ENCODE data around the gene KLK13. TPM values are rescaled to one million over a fixed set of nuclear protein-coding genes. Genes with fewer than 3 reads are reported as not detected.

Gene KLK13
- polyA plus RNA-seq, 12 donors, result 0.48 to 1.5 (median 0.61) TPM; not detected in 9

DNA sequence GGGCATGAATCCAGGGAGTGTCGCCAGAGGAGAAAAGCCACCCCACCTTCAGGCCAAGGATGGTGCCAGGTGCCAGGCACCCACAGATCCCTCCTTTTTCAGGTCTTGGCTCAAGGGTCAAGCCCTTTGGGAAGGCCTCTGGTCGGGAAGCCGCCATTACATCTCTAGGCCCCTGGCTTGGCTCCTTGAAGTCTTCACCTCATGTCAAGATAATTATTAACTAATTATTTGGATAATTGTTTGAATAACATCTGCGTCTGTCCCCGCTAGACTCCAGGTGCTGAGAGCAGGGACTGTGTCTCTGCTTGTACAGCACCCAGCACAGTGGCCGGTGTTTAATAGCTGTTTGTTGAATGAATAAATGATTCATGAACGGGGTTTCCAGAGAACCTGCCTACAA, 1.2 kb downstream of the KLK13 start:
- no peak for DNase-seq

DNA sequence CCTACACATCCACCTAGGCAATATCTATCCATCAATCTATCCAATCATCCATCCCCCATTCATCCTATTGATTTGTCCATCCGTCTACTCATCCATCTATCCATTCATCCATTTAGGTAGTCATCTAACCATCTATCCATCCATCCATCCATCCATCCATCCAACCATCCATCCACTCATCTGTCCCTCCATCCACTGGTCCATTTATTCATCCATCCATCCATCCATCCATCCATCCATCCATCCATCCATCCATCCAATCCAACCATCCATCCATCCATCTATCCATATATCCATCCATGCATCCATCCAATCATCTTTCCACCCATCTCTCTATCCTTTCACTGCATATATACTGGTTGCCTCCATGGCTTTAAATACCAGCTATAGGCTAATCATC, 3.9 kb downstream of the KLK13 start:
- no peak for DNase-seq

DNA sequence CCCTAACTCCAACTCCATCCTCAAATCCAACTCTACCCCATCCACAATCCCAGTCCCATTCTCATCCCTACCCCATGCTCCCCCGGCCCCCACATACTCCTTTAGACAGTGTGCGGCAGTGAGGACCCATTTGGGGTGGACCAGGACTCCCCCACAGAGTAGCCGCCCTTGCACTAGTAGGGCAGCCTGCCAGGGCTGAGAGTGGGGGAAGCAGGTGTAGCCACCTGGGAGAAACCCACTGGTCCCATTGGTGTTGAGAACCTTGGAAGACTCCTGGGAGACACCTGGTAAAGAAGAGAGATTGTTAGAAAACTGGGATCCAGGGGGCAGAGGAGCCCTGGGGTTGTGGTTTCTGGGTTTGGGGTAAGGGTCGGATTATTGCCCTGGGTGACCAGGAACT, 4.6 kb downstream of the KLK13 start:
- DNase-seq, result no peak

DNA sequence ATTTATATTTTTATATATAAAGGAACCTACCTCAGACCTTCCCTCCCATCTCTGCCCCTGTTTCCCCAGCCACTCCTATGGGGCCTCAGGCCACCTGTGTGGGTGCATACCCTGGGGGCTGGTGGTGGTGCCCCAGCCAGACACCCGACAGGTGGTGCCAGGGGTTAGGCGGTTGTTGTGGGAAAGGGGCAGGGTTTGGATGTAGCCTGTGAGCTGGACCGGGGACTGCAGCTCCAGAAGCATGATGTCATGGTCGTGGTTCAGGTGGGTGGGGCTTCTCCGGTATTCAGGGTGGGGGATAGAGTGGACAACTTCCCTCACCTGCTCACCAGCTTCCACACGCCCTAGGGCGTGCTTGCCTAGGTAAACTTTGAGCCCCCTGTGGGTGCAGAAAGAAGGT, 5.2 kb downstream of the KLK13 start:
- no peak for DNase-seq

DNA sequence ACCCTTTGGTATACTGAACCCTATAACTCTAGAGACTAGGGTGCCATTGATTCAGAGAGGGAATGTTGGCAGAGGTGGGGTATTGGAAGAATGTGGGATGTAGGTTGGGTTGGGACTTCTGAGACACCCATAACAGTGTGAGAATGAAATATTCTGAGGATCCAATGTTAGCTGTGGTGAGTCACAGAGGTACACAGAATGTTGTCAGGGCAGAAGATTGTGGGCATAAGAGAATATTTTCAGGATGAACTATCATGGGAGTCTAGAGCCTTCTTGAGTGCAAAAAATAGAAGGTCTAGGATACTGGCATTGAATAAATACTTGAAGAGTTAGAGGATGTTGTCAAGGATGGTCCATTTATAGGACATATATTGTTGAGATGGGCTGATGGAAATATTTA, 9.0 kb downstream of the KLK13 start:
- no peak for DNase-seq

DNA sequence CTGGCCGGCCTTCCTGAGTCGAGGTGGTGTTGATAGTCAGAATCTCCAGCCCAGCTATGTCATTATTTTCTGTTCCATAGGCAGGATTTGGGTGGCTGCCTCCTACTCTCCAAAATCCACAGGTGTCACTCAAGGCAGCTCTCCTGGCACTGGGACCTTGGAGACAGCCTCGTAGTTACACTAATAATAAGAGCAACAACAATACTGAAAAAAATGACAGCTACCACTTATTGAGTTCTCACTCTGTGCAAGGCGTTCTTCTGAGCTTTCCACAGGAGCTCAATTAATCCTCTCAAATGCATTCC, 17.9 kb downstream of the KLK13 start:
- DNase-seq, result no peak

DNA sequence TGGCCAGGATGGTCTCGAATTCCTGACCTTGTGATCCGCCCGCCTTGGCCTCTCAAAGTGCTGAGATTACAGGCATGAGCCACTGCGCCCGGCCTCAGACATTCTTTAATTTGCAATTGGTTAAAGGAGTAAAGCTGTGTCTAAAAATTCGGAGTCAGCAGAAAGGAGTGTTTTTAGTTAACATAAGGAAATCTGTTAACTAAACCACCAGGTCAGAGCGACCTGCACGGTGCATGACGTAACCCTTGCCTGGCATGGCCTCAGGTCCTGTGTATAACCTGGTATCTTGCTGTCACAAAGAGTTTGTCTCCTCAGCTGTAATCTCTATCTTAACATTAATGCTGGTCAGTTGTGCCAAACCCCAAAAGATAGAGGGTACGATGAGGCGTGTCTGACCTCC, 20.6 kb downstream of the KLK13 start:
- DNase-seq, result no peak

DNA sequence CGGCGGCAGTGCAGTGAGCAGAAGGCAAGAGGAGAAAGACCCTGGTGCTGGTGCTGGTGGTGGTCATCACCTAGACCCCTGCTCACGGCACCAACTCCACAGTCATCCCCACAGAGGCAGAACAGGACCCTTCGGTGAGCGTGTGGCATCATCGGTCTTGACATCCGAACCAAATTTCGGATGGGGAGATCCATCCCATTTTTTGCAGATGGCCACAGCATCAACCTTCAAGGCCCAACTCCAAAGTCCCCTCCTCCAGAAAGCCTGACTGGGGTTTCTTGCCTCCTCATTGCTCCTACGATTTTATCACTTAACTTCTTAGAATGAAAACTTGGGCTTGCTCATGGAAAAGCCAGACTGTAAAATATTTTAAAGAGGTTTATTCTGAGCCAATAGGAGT, 21.4 kb downstream of the KLK13 start:
- DNase-seq, result no peak

DNA sequence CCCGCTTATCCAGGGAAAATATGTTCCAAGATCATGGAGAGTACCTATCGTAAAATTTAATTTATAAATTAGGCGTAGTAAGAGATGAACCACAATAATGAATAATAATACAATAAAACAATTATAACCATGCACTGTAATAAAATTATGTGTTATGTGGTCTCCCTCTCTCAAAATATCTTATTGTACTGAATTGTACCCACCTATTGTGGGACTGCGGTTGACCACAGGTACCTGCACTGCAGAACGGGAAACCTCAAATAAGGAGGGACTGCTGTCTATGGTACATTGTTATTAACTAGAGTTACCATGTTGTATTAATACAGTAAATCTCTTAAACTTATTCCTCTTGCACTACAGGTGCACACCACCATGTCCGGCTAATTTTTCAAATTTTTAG, 24.7 kb downstream of the KLK13 start:
- no peak for DNase-seq

DNA sequence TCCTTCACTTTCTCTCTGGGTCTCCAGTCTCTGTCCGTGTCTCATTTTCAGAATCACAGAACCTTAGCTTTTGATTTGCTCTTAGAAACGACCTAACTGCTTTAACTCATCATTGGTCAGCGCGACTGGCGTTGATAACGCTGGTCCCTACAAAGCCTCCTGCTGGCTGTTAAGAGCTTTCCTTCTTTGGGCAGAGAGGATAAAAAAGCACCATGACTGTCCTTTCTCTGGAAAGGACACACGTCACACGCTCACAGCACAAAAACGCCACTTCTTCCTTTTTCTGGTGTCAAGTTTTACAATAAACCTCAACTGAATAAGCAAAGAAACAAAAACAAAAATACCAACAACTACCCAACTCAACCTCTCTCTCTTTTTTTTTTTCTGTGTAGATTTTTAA, 28.4 kb downstream of the KLK13 start:
- no peak for DNase-seq

DNA sequence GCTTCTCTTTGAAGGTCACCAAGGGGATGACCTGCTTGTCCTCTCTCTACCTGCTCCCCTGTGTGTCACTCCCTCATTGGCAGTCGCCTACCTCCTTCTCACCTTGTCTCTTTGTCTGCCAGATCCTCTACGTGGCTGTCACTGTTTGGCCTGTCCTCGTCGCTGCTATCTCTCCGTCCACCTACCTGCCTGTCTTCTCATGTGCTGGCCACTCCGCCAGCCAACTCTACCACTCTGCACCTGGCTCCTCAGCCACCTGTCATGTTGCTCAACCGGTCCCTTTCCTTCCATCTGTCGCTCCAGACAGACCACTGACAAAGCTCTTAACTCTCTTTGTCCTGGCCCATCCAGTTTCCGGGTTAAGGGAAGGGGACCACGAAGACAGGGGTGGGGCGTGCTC, 30.2 kb downstream of the KLK13 start, which contains the start of gene KLK12:
Gene KLK12, minus strand, starts transcription at position 299 of the 400 bp plus-strand sequence. CDS start 381 bp downstream, outside the sequence.
- DNase-seq, result no peak

DNA sequence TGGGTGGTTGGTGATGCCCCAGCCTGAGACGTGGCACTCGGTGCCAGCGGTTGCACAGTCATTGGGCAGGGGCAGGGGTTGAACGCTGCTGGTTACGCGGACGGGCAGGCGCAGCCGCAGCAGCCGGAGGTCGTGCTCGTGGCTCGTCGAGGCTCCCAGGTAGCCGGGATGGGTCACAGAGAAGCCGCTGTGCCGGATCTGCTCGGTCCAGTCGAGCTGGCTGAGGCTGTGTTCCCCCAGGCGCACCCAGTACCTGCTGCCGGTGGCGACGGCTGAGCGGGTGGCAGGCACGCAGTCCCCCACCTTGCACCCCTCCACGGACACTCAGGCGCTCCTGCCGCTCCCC, 33.0 kb downstream of the KLK13 start:
- no peak for DNase-seq

DNA sequence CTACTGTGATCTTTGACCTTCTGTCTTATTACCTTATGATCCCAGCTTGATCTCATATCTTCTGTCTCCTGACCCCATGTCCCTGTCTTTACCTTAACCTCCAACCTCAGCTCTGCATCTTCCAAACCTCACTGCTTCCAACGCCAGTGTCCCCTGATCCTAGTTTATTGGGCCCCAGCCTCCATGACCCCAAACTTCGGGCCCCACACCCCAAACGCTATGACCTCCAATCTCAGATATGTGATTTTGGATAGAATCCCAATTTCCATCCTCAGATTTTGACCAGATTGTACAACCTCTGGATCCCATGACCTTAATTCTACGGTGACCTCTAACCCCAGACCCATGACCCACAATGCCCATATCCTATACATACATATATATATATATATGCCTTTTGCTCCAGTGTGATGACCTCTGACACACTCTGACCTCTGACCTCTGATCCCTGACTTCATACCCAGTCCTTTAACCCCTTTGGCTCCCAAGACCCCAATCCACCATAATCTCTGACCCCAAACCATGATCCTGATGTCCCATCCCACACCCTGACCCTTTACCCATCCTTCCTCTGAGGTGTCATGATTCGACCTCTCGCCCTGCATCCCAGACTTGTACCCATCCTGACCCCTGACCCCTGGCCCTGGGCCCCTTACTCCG, 33.5 kb downstream of the KLK13 start:
- no peak for DNase-seq

DNA sequence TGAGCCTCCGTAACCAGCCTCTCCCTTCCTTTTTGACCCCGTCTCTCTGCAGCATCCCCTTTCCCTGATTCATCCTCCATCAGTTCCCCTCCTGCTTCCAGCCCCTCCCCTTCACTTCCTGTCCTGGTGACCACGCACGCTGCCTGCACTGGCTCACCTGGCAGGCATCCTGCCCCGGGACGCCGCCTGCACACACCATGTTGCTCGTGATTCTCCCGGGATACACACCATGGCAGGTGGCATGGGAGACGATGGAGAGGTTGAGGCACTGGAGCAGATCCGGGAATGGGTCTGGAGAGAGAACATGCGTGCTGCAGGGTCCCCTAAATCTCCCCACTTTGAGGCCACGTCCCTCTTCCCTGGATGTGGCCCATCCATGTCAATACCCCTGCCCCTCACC, 34.3 kb downstream of the KLK13 start:
- no peak for DNase-seq

DNA sequence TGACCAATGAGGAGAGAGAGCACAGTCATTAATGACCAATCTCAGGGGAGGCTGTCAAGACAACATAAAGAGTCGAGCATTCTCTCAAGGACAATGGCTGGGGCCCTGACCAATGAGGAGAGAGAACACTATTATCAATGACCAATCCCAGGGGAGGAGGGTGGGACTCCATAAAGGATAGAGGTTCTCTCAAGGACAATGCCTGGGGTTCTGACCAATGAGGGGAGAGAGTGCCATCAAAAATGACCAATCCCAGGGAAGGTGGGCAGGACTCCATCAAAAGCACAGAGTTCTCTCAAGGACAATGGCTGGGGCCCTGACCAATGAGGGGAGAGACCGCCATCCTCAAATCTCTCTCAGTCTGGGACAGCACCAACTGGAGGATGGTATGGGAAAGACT, 35.2 kb downstream of the KLK13 start:
- no peak for DNase-seq

DNA sequence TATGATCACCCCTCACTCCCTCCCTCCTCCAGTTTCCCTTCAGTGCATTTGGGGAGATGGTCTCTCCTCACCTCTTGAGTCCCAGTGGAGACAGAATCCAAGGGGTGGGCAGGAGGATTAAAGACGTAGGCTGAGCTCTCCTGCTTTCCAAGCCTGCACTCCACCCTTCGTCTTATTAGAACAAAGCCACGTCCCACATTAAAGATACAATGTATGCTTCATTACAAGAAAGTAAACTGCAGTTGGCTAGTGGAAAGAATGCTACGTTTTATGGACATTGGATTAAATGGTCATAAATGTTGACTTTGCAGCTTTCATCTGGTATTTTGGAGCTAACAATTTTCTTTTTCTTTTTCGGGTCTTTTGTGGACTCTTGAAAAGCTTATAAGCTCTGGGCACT, 37.0 kb downstream of the KLK13 start:
- no peak for DNase-seq

DNA sequence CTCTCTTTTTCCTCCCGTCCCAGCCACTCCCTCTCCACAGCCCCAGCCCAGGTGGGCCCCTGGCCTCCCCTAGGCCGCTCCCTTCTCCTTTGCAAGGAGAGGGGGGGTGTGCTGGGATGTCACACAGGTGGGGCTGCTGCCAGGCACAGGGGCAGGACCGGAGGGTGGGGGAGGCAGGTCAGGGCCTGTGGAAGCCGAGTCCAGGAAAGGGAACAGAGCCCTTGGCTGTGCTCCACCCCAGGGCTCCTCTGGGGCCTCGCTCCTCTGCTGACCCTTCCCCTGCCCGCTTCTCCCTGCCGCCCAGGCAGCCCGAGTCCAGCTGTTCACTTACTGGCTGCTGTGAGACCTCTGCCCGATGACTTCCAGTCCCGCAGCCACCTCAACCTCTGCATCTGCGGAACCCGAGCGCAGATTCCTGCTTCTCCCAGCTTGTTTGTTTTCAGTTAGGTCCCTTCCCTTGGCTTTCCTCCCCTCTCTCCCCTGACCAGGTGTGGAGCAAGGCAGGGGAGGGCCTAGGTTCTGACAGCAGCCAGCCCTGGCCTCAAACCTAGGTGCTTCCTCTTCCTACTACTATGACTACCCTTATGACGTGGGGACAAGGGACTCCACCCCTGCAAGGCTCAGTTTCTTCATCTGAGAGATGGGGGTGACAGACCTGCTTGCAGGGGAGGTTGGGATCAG, 37.6 kb downstream of the KLK13 start:
- DNase-seq, result no peak

DNA sequence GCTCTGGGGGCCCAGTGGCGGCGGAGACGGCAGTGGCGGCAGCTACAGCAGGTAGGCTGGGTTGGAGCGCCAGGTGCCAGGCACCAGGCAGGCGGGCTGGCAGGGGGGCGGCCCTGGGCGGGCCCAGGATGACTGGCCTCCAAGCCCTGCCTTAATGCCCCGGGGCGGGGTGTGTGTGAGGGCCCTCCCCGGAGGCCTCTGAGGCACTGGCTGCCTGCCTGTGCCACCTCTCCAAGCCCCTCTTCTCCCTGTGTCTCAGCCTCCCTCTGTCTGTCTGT, 38.4 kb downstream of the KLK13 start, which contains the start of gene KLK11:
Gene KLK11, minus strand, starts transcription at position 63 of the 278 bp plus-strand sequence. CDS start 985 bp downstream, outside the sequence.
- DNase-seq, result no peak

DNA sequence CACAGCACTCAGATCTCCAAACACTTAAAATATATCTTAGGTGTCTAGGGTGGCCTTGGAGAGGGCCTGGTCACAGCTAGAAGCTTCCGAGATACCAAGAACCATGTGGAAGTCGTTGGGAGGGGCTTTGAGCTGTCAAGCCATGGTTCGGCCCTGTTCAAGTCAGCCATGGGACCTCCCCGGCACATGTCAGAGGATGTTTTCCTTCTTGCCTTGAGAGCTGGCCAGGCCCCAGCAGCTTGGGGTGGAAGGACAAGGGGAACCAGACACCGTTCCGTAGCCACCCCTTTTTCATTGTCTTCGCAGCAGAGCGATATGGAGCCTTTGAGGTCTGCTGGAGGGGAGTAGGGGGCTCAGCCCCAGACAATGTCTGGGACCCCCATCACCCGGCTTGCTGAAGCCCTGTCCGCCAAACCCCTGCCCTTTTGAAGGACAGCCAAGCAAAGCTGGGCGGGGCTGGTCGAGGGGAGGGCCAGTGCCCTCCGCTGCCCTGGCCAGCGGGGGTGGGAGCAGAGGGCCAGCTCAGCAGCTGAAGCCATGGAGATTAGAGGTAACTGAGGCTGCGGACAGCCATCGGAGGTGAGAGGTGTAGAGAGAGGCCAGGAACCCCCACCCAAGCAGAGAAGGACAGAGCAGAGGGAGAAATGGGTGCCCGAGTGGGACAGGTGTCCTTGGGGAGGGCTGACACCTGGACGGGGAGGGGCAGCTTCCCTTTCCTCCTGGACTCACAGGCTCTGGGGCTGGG, 38.9 kb downstream of the KLK13 start:
- DNase-seq, result no peak

DNA sequence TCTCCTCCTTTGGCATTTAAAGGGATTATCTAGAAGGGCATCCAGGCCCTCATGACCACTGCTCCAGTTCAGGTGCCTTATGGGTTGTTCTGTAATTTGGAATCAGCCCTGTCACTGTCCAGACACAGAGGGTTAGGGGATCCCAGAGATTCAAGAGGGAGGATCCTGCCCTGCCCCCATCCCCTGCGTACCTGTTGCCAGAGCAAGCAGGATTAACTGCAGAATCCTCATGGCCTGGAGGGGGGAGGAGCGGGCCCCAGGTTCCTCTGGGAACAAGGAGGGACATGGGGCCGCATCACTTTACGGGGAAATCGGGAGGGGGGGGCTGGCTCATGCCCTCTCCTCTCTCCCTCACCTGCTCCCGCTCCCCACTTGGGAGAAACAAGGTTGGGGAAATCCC, 39.5 kb downstream of the KLK13 start:
- no peak for DNase-seq

DNA sequence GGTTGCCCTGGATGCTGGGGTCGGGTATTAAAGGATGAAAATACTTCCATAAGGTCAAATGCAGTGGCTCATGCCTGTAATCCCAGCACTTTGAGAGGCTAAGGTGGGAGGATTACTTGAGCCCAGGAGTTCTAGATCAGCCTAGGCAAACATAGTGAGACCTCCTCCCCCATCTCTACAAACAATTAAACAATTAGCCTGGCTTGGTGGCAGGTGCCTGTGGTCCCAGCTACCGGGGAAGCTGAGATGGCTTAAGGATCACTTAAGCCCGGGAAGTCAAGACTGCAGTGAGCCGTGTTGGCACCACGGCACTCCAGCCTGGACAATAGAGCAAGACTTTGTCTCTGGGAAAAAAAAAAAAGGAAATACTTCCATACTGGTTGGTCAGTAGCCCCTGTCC, 40.0 kb downstream of the KLK13 start:
- DNase-seq, result no peak

DNA sequence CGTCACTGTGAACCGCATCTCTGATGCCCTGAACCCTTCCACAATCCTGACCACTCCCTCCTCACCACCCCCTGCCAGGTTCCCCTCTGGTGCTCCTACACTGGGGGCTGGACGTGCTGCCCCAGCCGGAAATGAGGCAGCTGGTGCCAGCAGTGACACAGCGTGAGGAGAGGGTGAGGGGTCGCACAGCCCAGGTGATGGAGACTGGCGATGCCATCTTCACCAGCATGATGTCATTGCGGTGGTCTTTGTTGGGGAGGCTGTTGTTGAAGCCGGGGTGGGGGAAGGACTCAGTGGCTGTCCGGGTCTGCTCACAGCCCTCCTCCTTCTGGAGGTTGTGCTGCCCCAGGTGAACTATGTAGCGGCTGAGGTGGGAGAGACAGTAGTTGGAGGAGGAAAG, 40.9 kb downstream of the KLK13 start:
- DNase-seq, result no peak

DNA sequence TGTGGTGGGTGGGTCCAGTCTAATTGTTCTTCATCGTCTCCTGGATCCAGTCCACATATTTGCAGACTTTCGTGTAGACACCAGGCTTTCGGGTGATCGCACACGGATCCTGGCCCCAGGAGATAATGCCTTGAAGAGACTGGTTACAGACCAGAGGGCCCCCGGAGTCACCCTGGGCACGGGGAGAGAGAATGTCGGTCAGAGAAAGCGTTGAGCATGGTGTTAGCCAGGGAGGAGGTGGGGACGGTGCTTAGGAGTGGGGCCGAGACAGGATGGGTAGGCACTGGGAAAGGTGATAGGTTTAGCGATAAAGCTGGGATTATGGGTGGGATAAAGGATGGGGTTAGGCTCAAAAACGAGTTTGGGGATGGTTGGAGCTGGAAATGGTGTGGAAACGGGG, 42.4 kb downstream of the KLK13 start:
- DNase-seq, result no peak

All from muscle of arm (tissue), 12 donors.